DND-41 (cell line): ENCODE data around the gene TSPEAR.

ENCODE experiments used
- ATAC-seq: fragments of 200-7000 bp; cut with Tn5 transposase; 3 replicates; pipeline ENCODE4 v1.9.1; 2021; ENCODE audit warnings: low read depth; ENCODE audit not compliant: insufficient read depth
- DNase-seq: peaks from one replicate; pipeline ENCODE4 v3.0.0-alpha.2; 2020
- H2AFZ ChIP-seq: 2 replicates; pipeline ENCODE4 v1.6.0; 2012; ENCODE audit warnings: low read depth, low read length
- H3K27ac ChIP-seq: 2 replicates; pipeline ENCODE4 v1.5.1; 2012; ENCODE audit warnings: low read length, inconsistent platforms
- H3K27me3 ChIP-seq: fragments of 200-600 bp; sonication (generic); 2 replicates; pipeline ENCODE4 v1.6.0; 2012; ENCODE audit warnings: low read length, mild to moderate bottlenecking, inconsistent platforms; ENCODE audit not compliant: insufficient read depth, poor library complexity
- H3K36me3 ChIP-seq: 2 replicates; pipeline ENCODE4 v1.5.1; 2012; ENCODE audit warnings: low read length, inconsistent platforms; ENCODE audit not compliant: insufficient read depth
- H3K4me1 ChIP-seq: 2 replicates; pipeline ENCODE4 v1.5.1; 2012; ENCODE audit warnings: mild to moderate bottlenecking, low read length; ENCODE audit not compliant: insufficient read depth
- H3K4me2 ChIP-seq: 2 replicates; pipeline ENCODE4 v1.6.0; 2012; ENCODE audit warnings: mild to moderate bottlenecking, moderate library complexity, low read length, inconsistent platforms; ENCODE audit not compliant: insufficient read depth
- H3K4me3 ChIP-seq, 2 experiments: fragments of 200-600 bp in 1 of 2; shearing (Covaris generic) in 1 of 2; 2 replicates each; pipeline ENCODE4 v1.5.1; 2012 to 2016; ENCODE audit warnings: inconsistent platforms in 2 of 2, low read length in 2 of 2, mild to moderate bottlenecking in 2 of 2, low read depth in 1 of 2, moderate library complexity in 1 of 2
- H3K79me2 ChIP-seq: 2 replicates; pipeline ENCODE4 v1.6.0; 2012; ENCODE audit warnings: low read length, inconsistent platforms; ENCODE audit not compliant: insufficient read depth
- H3K9ac ChIP-seq: 2 replicates; pipeline ENCODE4 v1.6.0; 2012; ENCODE audit warnings: low read depth, mild to moderate bottlenecking, inconsistent platforms, low read length, moderate library complexity
- H3K9me3 ChIP-seq: 2 replicates; pipeline ENCODE4 v1.5.1; 2012; ENCODE audit warnings: low read length, moderate library complexity, mild to moderate bottlenecking, inconsistent platforms; ENCODE audit not compliant: insufficient read depth, severe bottlenecking
- H4K20me1 ChIP-seq: 2 replicates; pipeline ENCODE4 v1.6.0; 2012; ENCODE audit warnings: low read length; ENCODE audit not compliant: insufficient read depth
- EZH2 ChIP-seq: IDR thresholded peaks from 3 replicates; pipeline ENCODE4 v1.6.1; 2012; ENCODE audit warnings: borderline replicate concordance, low read depth, mild to moderate bottlenecking, moderate library complexity, low read length, inconsistent platforms; ENCODE audit not compliant: severe bottlenecking
- TF ChIP-seq, protein P1 (sequence below): IDR thresholded peaks from 2 replicates; pipeline ENCODE4 v1.5.1; 2012; ENCODE audit warnings: borderline replicate concordance, low read length, moderate library complexity, mild to moderate bottlenecking; ENCODE audit not compliant: poor library complexity, severe bottlenecking; ENCODE audit errors: extremely low read depth

Gene TSPEAR

GRCh38 chr21:44637018-44637850, 74.1 kb downstream of the TSPEAR start, which contains the start of gene KRTAP10-10:
Gene KRTAP10-10, plus strand, starts transcription at chr21:44637356. Its CDS starts 62 bp downstream, at chr21:44637418.
- H3K4me3 ChIP-seq: no peak within 1 kb of the TSS
- no peaks in the 10 kb centered on the region for H3K79me2 ChIP-seq
- no peaks in the 10 kb centered on the region for H3K4me1 ChIP-seq
- H3K9me3 ChIP-seq: no peaks in the 10 kb centered on the region
- H3K27ac ChIP-seq: no peak within 1 kb of the TSS
- no peak for TF ChIP-seq EZH2
- TF ChIP-seq, protein P1, sequence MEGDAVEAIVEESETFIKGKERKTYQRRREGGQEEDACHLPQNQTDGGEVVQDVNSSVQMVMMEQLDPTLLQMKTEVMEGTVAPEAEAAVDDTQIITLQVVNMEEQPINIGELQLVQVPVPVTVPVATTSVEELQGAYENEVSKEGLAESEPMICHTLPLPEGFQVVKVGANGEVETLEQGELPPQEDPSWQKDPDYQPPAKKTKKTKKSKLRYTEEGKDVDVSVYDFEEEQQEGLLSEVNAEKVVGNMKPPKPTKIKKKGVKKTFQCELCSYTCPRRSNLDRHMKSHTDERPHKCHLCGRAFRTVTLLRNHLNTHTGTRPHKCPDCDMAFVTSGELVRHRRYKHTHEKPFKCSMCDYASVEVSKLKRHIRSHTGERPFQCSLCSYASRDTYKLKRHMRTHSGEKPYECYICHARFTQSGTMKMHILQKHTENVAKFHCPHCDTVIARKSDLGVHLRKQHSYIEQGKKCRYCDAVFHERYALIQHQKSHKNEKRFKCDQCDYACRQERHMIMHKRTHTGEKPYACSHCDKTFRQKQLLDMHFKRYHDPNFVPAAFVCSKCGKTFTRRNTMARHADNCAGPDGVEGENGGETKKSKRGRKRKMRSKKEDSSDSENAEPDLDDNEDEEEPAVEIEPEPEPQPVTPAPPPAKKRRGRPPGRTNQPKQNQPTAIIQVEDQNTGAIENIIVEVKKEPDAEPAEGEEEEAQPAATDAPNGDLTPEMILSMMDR: no peak
- no peaks in the 10 kb centered on the region for H4K20me1 ChIP-seq
- H2AFZ ChIP-seq: no peak within 1 kb of the TSS
- H3K9ac ChIP-seq: no peak within 1 kb of the TSS
- DNase-seq (no peak), ATAC-seq (no peak)
- H3K27me3 ChIP-seq: no peaks in the 10 kb centered on the region
- H3K36me3 ChIP-seq: no peaks in the 10 kb centered on the region
- H3K4me2 ChIP-seq: no peak within 1 kb of the TSS

DNA sequence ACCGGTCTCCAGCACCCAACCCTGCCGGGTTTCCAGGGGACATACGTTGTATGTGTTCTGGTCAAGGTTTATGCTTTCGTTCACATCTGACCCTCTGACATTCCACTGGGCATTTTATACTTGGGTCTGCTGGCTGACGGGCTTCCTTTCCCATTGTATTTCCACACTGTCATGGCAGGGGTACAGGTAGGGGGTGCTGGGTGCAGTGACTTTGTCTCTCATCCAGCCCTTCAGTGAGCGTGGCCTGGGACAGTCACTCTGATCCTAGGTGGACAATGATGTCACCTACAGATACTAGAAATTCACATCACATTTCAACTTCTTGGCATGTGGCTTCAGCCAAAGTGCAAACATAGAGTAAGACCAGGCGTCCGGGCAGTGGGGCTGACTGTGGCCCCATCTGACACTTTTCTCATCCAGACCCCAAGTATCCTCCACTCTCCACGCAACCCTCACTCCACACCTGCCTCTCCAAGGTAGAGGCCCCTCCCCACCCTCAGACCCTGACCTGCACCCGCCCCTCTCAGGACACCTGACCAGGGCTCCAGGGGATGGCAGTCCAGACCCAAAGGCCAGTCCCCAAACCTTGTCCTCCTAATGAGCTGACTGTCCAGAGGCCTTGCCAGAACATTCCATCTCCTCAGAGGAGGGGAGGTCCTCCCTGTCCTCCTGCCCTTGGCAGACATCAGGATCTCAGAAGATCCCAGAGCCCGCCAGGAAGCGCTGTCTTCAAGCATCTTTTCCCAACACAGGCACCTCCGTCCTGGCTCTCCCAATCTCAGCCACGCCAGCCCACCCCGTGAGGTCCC, 75.0 kb downstream of the TSPEAR start:
- no peak overlapping the region for H3K9ac ChIP-seq
- H3K27me3 ChIP-seq: no peaks in the 10 kb centered on the region
- H3K4me1 ChIP-seq: no peaks in the 10 kb centered on the region
- H3K4me3 ChIP-seq: no peak overlapping the region
- TF ChIP-seq, protein P1: no peak
- TF ChIP-seq EZH2: no peak
- ATAC-seq (no peak), DNase-seq (no peak)
- no peak overlapping the region for H3K4me2 ChIP-seq
- H3K27ac ChIP-seq: no peak overlapping the region
- no peaks in the 10 kb centered on the region for H4K20me1 ChIP-seq
- no peaks in the 10 kb centered on the region for H3K79me2 ChIP-seq
- no peak overlapping the region for H2AFZ ChIP-seq
- H3K9me3 ChIP-seq: no peaks in the 10 kb centered on the region
- H3K36me3 ChIP-seq: no peaks in the 10 kb centered on the region

- no peak overlapping the region for H3K9ac ChIP-seq
- H3K79me2 ChIP-seq: no peaks in the 10 kb centered on the region
Observed at GRCh38 chr21:44632067-44632466, 79.3 kb downstream of the TSPEAR start.

More at GRCh38 chr21:44632067-44632466, 79.3 kb downstream of the TSPEAR start:
- no peak overlapping the region for H3K27ac ChIP-seq
- H3K4me3 ChIP-seq: no peak overlapping the region
- no peaks in the 10 kb centered on the region for H3K27me3 ChIP-seq
- ATAC-seq: no peak
- DNase-seq: no peak
- H3K36me3 ChIP-seq: no peaks in the 10 kb centered on the region
- H3K9me3 ChIP-seq: peaks cover 5% of the 10 kb centered on the region
- H4K20me1 ChIP-seq: no peaks in the 10 kb centered on the region
- no peak overlapping the region for H3K4me2 ChIP-seq
- TF ChIP-seq, protein P1: no peak
- no peak overlapping the region for H2AFZ ChIP-seq
- no peaks in the 10 kb centered on the region for H3K4me1 ChIP-seq
